ENCODE results near the gene GOLGA8B.
"Not testable (repeated sequence)": the region's sequence is repeated elsewhere in the genome, so short reads cannot be mapped to it uniquely, and the experiment has no call there.

DNA sequence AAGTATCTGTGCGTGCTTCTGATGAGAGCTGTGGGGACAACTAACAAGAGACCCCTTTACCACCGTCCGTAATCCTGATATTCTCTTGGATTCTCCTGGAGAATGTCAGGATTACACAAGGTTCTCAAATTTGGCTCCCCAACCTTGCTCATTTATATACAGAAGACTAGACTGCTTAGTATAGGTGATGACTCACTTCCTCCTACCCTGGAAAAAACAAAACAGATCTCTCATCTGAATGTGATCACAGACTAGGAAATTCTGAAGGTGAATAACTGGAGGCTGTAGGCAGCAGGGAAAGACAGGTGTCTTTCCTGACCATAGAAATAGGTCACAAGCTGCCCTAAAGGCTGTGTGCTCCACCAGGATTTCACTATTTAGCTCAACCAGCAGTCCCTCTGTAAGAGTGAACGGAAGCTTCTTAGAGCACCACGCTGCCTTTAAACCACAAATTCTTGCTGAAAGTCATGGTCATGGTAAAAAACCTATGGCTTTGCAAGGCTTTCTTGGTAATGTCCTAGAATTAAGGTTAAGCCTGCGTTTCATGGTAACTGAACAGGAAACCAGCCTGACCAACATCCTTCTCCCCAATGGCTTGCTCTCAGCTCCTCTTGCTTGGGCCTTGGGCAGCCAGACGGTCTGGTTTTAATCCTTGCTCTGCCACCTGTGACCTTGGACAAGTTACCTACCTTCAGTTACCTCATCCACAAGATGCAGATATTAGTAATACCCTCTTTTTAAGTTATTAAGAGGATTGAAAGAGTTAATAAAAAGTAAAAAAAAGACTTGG is 39.4 kb downstream of the GOLGA8B start:
- TF ChIP-seq, protein P1, sequence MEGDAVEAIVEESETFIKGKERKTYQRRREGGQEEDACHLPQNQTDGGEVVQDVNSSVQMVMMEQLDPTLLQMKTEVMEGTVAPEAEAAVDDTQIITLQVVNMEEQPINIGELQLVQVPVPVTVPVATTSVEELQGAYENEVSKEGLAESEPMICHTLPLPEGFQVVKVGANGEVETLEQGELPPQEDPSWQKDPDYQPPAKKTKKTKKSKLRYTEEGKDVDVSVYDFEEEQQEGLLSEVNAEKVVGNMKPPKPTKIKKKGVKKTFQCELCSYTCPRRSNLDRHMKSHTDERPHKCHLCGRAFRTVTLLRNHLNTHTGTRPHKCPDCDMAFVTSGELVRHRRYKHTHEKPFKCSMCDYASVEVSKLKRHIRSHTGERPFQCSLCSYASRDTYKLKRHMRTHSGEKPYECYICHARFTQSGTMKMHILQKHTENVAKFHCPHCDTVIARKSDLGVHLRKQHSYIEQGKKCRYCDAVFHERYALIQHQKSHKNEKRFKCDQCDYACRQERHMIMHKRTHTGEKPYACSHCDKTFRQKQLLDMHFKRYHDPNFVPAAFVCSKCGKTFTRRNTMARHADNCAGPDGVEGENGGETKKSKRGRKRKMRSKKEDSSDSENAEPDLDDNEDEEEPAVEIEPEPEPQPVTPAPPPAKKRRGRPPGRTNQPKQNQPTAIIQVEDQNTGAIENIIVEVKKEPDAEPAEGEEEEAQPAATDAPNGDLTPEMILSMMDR (conservative IDR thresholded peaks at IDR 0.05; ENCODE audit: low read length) = not testable (repeated sequence)
- not testable (repeated sequence) for TF ChIP-seq EZH2phosphoT487 (IDR thresholded peaks at IDR 0.05; ENCODE audit: borderline replicate concordance, low read depth, low read length)

All from OCI-LY7 (cell line).